H1 (cell line): ENCODE results near the gene DNAJB12. TPM values are rescaled to one million over a fixed set of nuclear protein-coding genes. Genes with fewer than 3 reads are reported as not detected.
"Not testable (repeated sequence)": the region's sequence is repeated elsewhere in the genome, so short reads cannot be mapped to it uniquely, and the experiment has no call there.

Experiments
- CTCF ChIA-PET: fragments of 300-600 bp; sonication (Branson Sonifier 250); formaldehyde crosslinking; loops from one replicate; lab custom pipeline; 2021; ENCODE audit not compliant: partially characterized antibody; lab: Charles Lee
- POLR2A ChIA-PET: fragments of 300-600 bp; sonication (Branson Sonifier 250); formaldehyde crosslinking; loops from one replicate; lab custom pipeline; 2021; ENCODE audit warnings: inconsistent platforms; ENCODE audit not compliant: partially characterized antibody; lab: Charles Lee
- DNase-seq, 2 experiments: peaks; one replicate each; pipeline versions ENCODE4 v3.0.0 to v3.0.0-alpha.2; 2010 to 2022; ENCODE audit warnings: low spot score in 2 of 2, low read depth in 1 of 2, mixed read lengths in 1 of 2
- FAIRE-seq: peaks from 2 replicates; lab custom pipeline; 2011; peaks lifted over from hg19 to GRCh38; lab: Jason Lieb, UNC
- H2AFZ ChIP-seq: 2 replicates; pipeline ENCODE4 v1.8.1; 2012; ENCODE audit warnings: low read length, inconsistent platforms
- H2AK5ac ChIP-seq: 2 replicates; pipeline ENCODE4 v1.6.1; 2013; ENCODE audit warnings: low read depth, low read length
- H2BK120ac ChIP-seq: replicated peaks from 2 replicates; pipeline ENCODE3; 2013; ENCODE audit warnings: low read depth, low read length, inconsistent platforms
- H2BK12ac ChIP-seq: 2 replicates; pipeline ENCODE4 v1.6.1; 2013; ENCODE audit warnings: low read depth, low read length
- H2BK15ac ChIP-seq: 2 replicates; pipeline ENCODE4 v1.6.1; 2013; ENCODE audit warnings: low read length
- H2BK20ac ChIP-seq: 2 replicates; pipeline ENCODE4 v1.6.1; 2013; ENCODE audit warnings: low read length
- H2BK5ac ChIP-seq: 2 replicates; pipeline ENCODE4 v1.6.1; 2013; ENCODE audit warnings: low read depth, low read length
- H3K14ac ChIP-seq: 2 replicates; pipeline ENCODE4 v1.6.1; 2013; ENCODE audit warnings: inconsistent platforms; ENCODE audit not compliant: insufficient read length
- H3K18ac ChIP-seq: 2 replicates; pipeline ENCODE4 v1.6.1; 2013; ENCODE audit warnings: low read length; ENCODE audit errors: extremely low read depth
- H3K23ac ChIP-seq: 2 replicates; pipeline ENCODE4 v1.6.1; 2013; ENCODE audit warnings: inconsistent platforms; ENCODE audit not compliant: insufficient read length
- H3K23me2 ChIP-seq: 2 replicates; pipeline ENCODE4 v1.6.1; 2013; ENCODE audit warnings: low read depth, low read length
- H3K27ac ChIP-seq: 2 replicates; pipeline ENCODE4 v1.6.1; 2011; ENCODE audit warnings: low read depth, low read length, inconsistent platforms
- H3K27me3 ChIP-seq, 4 experiments: replicated peaks in 1 of 4; 1 replicate in 1 of 4; 2 replicates in 3 of 4; pipeline versions ENCODE4 v1.6.1 to v1.8.1; 2011 to 2013; ENCODE audit warnings: low read length in 3 of 4, mild to moderate bottlenecking in 3 of 4, inconsistent platforms in 2 of 4, mixed read lengths in 2 of 4, moderate library complexity in 1 of 4; ENCODE audit not compliant: control insufficient read depth in 3 of 4, insufficient read depth in 3 of 4; ENCODE audit errors: extremely low read depth in 1 of 4
- H3K36me3 ChIP-seq, 4 experiments: 2 replicates each; pipeline versions ENCODE4 v1.6.1 to v1.8.1; 2011 to 2013; ENCODE audit warnings: mild to moderate bottlenecking in 4 of 4, low read length in 3 of 4, moderate library complexity in 2 of 4, control low read depth in 1 of 4, inconsistent platforms in 1 of 4; ENCODE audit not compliant: insufficient read depth in 4 of 4, control insufficient read depth in 2 of 4
- H3K4ac ChIP-seq: replicated peaks from 2 replicates; pipeline ENCODE3; 2013; ENCODE audit warnings: low read length, low read depth, mixed read lengths, inconsistent platforms; ENCODE audit not compliant: insufficient read length
- H3K4me1 ChIP-seq, 4 experiments: replicated peaks in 1 of 4; 1 replicate in 1 of 4; 2 replicates in 3 of 4; pipeline versions ENCODE4 v1.6.1 to v1.8.1; 2011 to 2013; ENCODE audit warnings: low read length in 3 of 4, inconsistent platforms in 2 of 4, mixed read lengths in 1 of 4; ENCODE audit not compliant: insufficient read depth in 4 of 4, control insufficient read depth in 3 of 4
- H3K4me2 ChIP-seq, 2 experiments: 2 replicates each; pipeline versions ENCODE4 v1.6.1 to v1.8.1; 2011 to 2013; ENCODE audit warnings: low read depth in 2 of 2, low read length in 2 of 2, control low read depth in 1 of 2, inconsistent platforms in 1 of 2, mild to moderate bottlenecking in 1 of 2; ENCODE audit not compliant: insufficient read depth in 1 of 2
- H3K4me3 ChIP-seq, 4 experiments: fragments of 200-600, 300-600 bp in 1 of 4; sonication (generic), shearing (Covaris generic), sonication (Bioruptor Twin) in 1 of 4; 2 replicates each; pipeline versions ENCODE4 v1.5.1 to v1.8.1; 2011 to 2016; ENCODE audit warnings: low read length in 4 of 4, low read depth in 3 of 4, control low read depth in 2 of 4, inconsistent platforms in 2 of 4, mild to moderate bottlenecking in 2 of 4, mixed read lengths in 1 of 4, moderate library complexity in 1 of 4; ENCODE audit not compliant: insufficient read depth in 2 of 4; ENCODE audit errors: extremely low read depth in 1 of 4
- H3K56ac ChIP-seq: replicated peaks from 2 replicates; pipeline ENCODE3; 2013; ENCODE audit warnings: low read depth, mild to moderate bottlenecking, mixed read lengths, low read length, inconsistent platforms; ENCODE audit not compliant: insufficient read length
- H3K79me1 ChIP-seq: 2 replicates; pipeline ENCODE4 v1.6.1; 2013; ENCODE audit warnings: low read depth, low read length, control low read depth
- H3K79me2 ChIP-seq, 2 experiments: 2 replicates each; pipeline versions ENCODE4 v1.6.1 to v1.8.1; 2012 to 2013; ENCODE audit warnings: low read length in 2 of 2, mild to moderate bottlenecking in 2 of 2, inconsistent platforms in 1 of 2; ENCODE audit not compliant: insufficient read depth in 2 of 2, control insufficient read depth in 1 of 2
- H3K9ac ChIP-seq, 4 experiments: replicated peaks in 1 of 4; 1 replicate in 1 of 4; 2 replicates in 3 of 4; pipeline versions ENCODE4 v1.6.1 to v1.8.1; 2011 to 2013; ENCODE audit warnings: low read depth in 3 of 4, low read length in 3 of 4, control low read depth in 2 of 4, mild to moderate bottlenecking in 2 of 4, moderate library complexity in 2 of 4, inconsistent platforms in 1 of 4; ENCODE audit errors: extremely low read depth in 1 of 4
- H3K9me3 ChIP-seq, 2 experiments: 2 replicates each; pipeline versions ENCODE4 v1.6.1 to v1.8.1; 2012 to 2013; ENCODE audit warnings: mild to moderate bottlenecking in 2 of 2, moderate library complexity in 2 of 2, control low read depth in 1 of 2, inconsistent platforms in 1 of 2, low read depth in 1 of 2, low read length in 1 of 2, mixed read lengths in 1 of 2; ENCODE audit not compliant: insufficient read depth in 2 of 2
- H4K20me1 ChIP-seq, 2 experiments: replicated peaks in 1 of 2; 2 replicates each; pipeline versions ENCODE3 to v1.8.1; 2011 to 2013; ENCODE audit warnings: inconsistent platforms in 2 of 2, low read length in 2 of 2, mild to moderate bottlenecking in 1 of 2; ENCODE audit not compliant: insufficient read depth in 2 of 2, control insufficient read depth in 1 of 2
- H4K5ac ChIP-seq: 2 replicates; pipeline ENCODE4 v1.6.1; 2013; ENCODE audit warnings: low read length, low read depth, mixed read lengths, inconsistent platforms; ENCODE audit not compliant: insufficient read length
- H4K8ac ChIP-seq: 2 replicates; pipeline ENCODE4 v1.8.0; 2013; ENCODE audit warnings: mild to moderate bottlenecking, moderate library complexity, low read length, inconsistent platforms; ENCODE audit not compliant: insufficient read depth; ENCODE audit errors: extremely low read depth
- H4K91ac ChIP-seq: replicated peaks from 2 replicates; pipeline ENCODE3; 2013; ENCODE audit warnings: low read length, mixed read lengths, inconsistent platforms; ENCODE audit not compliant: insufficient read length
- ATF2 ChIP-seq: IDR thresholded peaks from 2 replicates; pipeline ENCODE4 v1.6.1; 2012; ENCODE audit warnings: low read length, inconsistent platforms
- HDAC2 ChIP-seq, 2 experiments: fragments of 300-600 bp in 1 of 2; sonication (generic) in 1 of 2; IDR thresholded peaks; 2 replicates each; pipeline ENCODE4 v1.6.1; 2011 to 2012; ENCODE audit warnings: low read depth in 2 of 2, low read length in 2 of 2, mild to moderate bottlenecking in 2 of 2, moderate library complexity in 2 of 2, borderline replicate concordance in 1 of 2, inconsistent platforms in 1 of 2
- KDM4A ChIP-seq: IDR thresholded peaks from one replicate; pipeline ENCODE4 v1.7.1; 2012; ENCODE audit warnings: low read depth, mild to moderate bottlenecking, moderate library complexity, low read length, inconsistent platforms; ENCODE audit not compliant: severe bottlenecking
- ZNF274 ChIP-seq: IDR thresholded peaks from 2 replicates; pipeline ENCODE4 v1.7.0; 2012; ENCODE audit warnings: low read length, borderline replicate concordance; ENCODE audit errors: extremely low read depth
- WGBS, 2 experiments: shearing (Covaris generic) in 1 of 2; methylation state at CpG; one replicate each; pipeline versions ENCODE4 v1.1.6 to v1.1.7; 2013 to 2015; ENCODE audit warnings: low lambda C conversion rate in 2 of 2, mixed read lengths in 2 of 2, inconsistent platforms in 1 of 2, low coverage in 1 of 2, missing lambda C conversion rate in 1 of 2; ENCODE audit not compliant: insufficient replicate concordance in 2 of 2, insufficient coverage in 1 of 2, insufficient read length in 1 of 2; ENCODE audit errors: extremely low coverage in 1 of 2, missing lambda C conversion rate in 1 of 2; 5-methylcytosine and 5-hydroxymethylcytosine counted together
- polyA plus RNA-seq, 7 experiments: library from polyadenylated mRNA; depleted of rRNA in 3 of 7; stranded (reverse) in 5 of 7; unstranded in 2 of 7; fragments of >200 nt in 5 of 7; fragments of 200-250 nt in 2 of 7; gene quantifications; 1 replicate in 5 of 7; 2 replicates in 1 of 7; 4 replicates in 1 of 7; pipeline versions ENCODE4 v1.2.1 to v1.2.3, GENCODE V29; 2011 to 2013; ENCODE audit warnings: missing spikeins in 2 of 7, mixed read lengths in 2 of 7
- total RNA-seq: library from RNA; stranded (reverse); fragmentation: NEBNext Ultra II Directional; extraction: Animal tissue kit (Norgen Biotek cat#: 25700); gene quantifications from 2 replicates; pipeline ENCODE4 v1.2.1, GENCODE V29; 2021
- TF ChIP-seq, protein P1 (sequence below): IDR thresholded peaks from 2 replicates; pipeline ENCODE4 v1.6.1; 2011; ENCODE audit warnings: low read depth, mild to moderate bottlenecking, low read length; ENCODE audit not compliant: insufficient read depth

Gene DNAJB12
- total and polyA plus RNA-seq, 2 of the 8 experiments (the other 6 are each of a cell fraction or from before 2014, with no cell fraction given), result 10.8 to 20.5 TPM

DNA sequence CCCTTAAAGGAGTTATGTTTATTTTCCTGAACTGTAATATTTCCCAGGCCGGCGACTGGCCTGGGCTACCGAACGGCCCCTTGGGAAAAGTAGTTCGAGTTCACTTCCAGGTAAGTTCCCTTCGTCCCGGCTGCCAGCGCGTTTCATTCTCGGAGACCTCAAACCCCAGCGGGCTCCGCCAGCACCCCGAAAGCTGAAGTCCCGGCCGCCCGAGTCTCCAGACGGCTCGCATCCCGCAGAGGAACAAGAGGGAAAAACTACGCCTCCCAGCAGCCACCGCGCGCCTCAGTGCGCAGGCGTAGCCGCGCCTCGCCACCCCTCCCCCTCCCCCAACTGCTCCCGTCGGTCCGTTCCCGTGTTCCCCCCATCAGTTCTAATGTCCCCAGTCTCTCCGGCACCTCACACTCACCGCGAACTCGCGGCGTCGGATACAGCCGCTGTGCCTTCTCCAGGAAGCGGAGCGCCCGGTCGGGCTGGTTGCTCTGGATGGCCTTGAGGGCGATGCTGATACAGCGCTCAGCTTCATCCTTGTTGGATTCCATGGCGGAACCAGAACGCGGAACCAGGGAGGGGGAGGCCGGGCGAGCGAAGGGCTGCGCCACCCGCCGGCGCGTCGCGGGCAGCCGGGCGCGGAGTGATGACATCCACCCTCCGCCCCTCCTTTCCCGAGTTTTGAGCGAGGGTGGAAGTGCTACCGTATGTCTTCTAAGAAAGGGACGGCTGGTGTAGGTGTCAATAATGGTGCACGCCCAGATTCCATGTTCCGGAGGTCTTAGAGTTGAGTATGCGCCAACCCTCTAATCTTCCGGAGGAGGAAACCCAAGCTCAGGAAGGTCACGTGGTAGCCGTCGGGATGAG, at the start of gene DNAJB12 (continued):
- TF ChIP-seq ATF2, result peak; percentile 63; the same call in 1 of the 2 replicates
- peak in 1 of 2 experiments; percentile 93; a peak in 2 of 4 replicates for TF ChIP-seq HDAC2 (IDR thresholded peaks at IDR 0.05; ENCODE audit: borderline replicate concordance in 1 of 2, low read depth in 2 of 2, low read length in 2 of 2)
- TF ChIP-seq, protein P1, sequence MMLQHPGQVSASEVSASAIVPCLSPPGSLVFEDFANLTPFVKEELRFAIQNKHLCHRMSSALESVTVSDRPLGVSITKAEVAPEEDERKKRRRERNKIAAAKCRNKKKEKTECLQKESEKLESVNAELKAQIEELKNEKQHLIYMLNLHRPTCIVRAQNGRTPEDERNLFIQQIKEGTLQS, result peak; percentile 76
- TF ChIP-seq ZNF274, result no peak
- peak; percentile 100 for TF ChIP-seq KDM4A

GRCh38 chr10:72395581-72395980, 40.9 kb upstream of the DNAJB12 start:
- H4K8ac ChIP-seq, H3K4me3 ChIP-seq, H2BK20ac ChIP-seq, H2AFZ ChIP-seq, POLR2A ChIA-PET, H3K23ac ChIP-seq, H2BK15ac ChIP-seq, H2BK5ac ChIP-seq, H3K4ac ChIP-seq, H4K5ac ChIP-seq, H3K79me1 ChIP-seq, H2BK120ac ChIP-seq, H2AK5ac ChIP-seq, H4K91ac ChIP-seq, H3K9me3 ChIP-seq, H3K79me2 ChIP-seq, H3K4me1 ChIP-seq, DNase-seq, H3K14ac ChIP-seq, FAIRE-seq, H3K27ac ChIP-seq, H3K18ac ChIP-seq, H3K27me3 ChIP-seq, H3K9ac ChIP-seq, H3K56ac ChIP-seq, H3K36me3 ChIP-seq, H3K23me2 ChIP-seq, H4K20me1 ChIP-seq, H2BK12ac ChIP-seq, H3K4me2 ChIP-seq: not testable (repeated sequence)
- 90% methylated on average over 3 of the region's 3 CpGs; no CpG with 5 or more reads in 1 of the 2 experiments for WGBS, 2 experiments
- CTCF ChIA-PET, result interaction anchor here (1.1 kb wide), 1 partner anchor 15 kb away, joined by 3 read pairs; no protein-coding TSS in a partner anchor
